Central memory CD8-positive, alpha-beta T cell (primary cell): ENCODE results near the gene INSC.

Experiments used
- ATAC-seq: fragments of 150-1000 bp; cut with Tn5 transposase; replicated peaks from 2 replicates; pipeline ENCODE4 v1.10.0; 2022; ENCODE audit warnings: mild to moderate bottlenecking, moderate FRiP score, moderate number of reproducible peaks; ENCODE audit not compliant: poor library complexity, severe bottlenecking; ENCODE audit errors: extremely low read depth
- DNase-seq, 2 donors: peaks; one replicate each; pipeline ENCODE4 v3.0.0; 2021; ENCODE audit warnings: low spot score in 2 of 2
- H3K27ac Mint-ChIP-seq: one replicate; pipeline ENCODE4 v1.8.0; 2022; ENCODE audit warnings: low read depth, mild to moderate bottlenecking, moderate library complexity, mixed read lengths
- H3K27me3 Mint-ChIP-seq: one replicate; pipeline ENCODE4 v1.8.0; 2022; ENCODE audit warnings: mixed read lengths
- H3K36me3 Mint-ChIP-seq: one replicate; pipeline ENCODE4 v1.8.0; 2022; ENCODE audit warnings: mild to moderate bottlenecking, moderate library complexity, mixed read lengths; ENCODE audit not compliant: insufficient read depth
- H3K4me1 Mint-ChIP-seq: one replicate; pipeline ENCODE4 v1.8.0; 2022; ENCODE audit warnings: mixed read lengths
- H3K4me3 Mint-ChIP-seq: one replicate; pipeline ENCODE4 v1.8.0; 2022; ENCODE audit warnings: mild to moderate bottlenecking, moderate library complexity, mixed read lengths
- H3K9me3 Mint-ChIP-seq: one replicate; pipeline ENCODE4 v1.8.0; 2022; ENCODE audit warnings: mixed read lengths

The INSC gene

DNA sequence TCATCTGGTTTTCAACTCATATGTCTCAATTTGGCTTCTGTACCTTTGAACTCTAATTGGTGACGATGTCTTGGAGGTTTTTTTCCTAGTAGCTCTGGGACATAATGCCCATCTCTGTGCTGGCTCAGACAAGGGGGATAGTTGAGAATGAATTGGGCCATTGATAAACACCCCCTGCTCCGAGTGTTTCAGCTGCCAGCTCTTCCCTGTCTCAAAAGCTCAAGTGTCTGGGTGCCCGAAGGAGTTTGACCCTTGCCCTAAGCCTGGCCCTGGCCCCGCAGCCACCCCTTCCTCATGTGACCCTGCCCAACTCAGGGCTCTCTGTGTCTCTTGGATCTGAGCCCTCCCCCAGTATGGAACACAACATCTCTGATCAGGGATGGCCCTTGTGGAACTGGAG is 3.0 kb downstream of the INSC start:
- no peak overlapping the region for H3K4me3 Mint-ChIP-seq

DNA sequence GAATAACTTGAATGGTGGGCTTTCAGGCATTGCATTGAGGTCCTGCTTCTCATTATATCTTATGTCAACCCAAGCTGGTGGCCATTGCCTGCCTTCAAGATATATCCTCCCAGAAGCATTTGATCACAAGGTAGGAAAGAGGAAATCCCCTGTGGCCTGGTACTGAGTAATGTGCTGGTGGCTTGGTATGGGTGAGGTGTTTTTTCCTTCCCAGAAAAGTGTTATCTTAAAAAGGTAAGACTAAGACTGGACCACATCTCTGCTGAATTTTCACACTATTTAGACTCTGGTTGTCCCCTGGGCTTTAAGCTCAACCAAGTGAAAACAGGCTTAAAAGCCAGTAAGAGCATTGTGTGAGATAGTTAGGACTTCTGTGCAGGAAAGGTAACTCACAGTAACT is 3.7 kb downstream of the INSC start:
- H3K36me3 Mint-ChIP-seq, result no peaks in the 10 kb centered on the region
- DNase-seq (no peak), ATAC-seq (no peak)
- H3K4me1 Mint-ChIP-seq, result peaks cover 5% of the 10 kb centered on the region
- H3K27me3 Mint-ChIP-seq, result peaks cover 85% of the 10 kb centered on the region
- H3K9me3 Mint-ChIP-seq, result no peaks in the 10 kb centered on the region
- no peak overlapping the region for H3K27ac Mint-ChIP-seq
- H3K4me3 Mint-ChIP-seq, result no peak overlapping the region

More for the DNA sequence above, 3.0 kb downstream of the INSC start:
- Mint-ChIP-seq H3K4me1 (peaks cover 10% of the 10 kb centered on the region), H3K27ac (no peak overlapping the region), H3K36me3 (no peaks in the 10 kb centered on the region), H3K27me3 (peaks cover 81% of the 10 kb centered on the region), H3K9me3 (no peaks in the 10 kb centered on the region)
- DNase-seq, result no peak
- ATAC-seq, result no peak

DNA sequence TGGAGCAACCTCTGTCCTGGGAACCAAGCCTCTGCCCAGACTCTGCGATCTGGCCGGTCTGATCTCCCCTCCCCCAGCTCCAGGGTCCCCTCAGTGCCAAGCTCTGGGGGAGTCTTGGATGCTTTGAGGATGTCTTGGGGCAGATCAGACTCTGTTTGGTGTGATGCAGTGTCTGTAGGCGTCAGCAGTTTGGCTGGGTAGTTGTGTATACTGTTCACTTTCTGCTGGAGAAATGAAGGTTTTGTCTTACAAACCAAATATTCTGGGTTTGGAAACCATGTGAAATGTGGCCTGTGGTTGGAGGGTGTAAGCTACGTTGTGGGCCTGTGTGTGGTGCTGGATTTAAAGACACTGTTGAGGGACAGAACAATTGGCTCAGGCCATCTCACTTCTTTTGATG is 4.6 kb downstream of the INSC start:
- H3K27ac Mint-ChIP-seq, result no peak overlapping the region
- H3K4me3 Mint-ChIP-seq, result no peak overlapping the region
- DNase-seq (no peak), ATAC-seq (no peak)
- H3K36me3 Mint-ChIP-seq, result no peaks in the 10 kb centered on the region
- H3K27me3 Mint-ChIP-seq, result peaks cover 86% of the 10 kb centered on the region
- H3K4me1 Mint-ChIP-seq, result no peaks in the 10 kb centered on the region
- H3K9me3 Mint-ChIP-seq, result no peaks in the 10 kb centered on the region

DNA sequence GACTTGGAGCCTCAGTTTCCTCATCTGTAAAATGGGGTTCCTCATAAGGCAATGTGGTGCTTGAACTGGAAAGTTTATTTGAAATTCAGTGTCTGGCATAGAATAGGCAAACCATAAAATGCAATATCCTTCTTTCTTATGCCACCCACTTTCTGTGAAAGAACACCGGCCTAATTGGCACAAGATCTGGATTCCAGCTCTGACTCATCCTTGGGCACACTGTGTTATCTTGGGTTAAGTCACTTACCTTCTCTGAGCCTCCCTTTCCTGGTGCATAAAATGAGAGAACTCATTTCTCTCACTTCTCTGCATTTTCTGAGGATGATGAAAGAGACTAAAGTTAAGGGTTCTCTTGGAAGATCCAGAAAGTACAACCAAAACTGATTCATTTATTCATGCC is 5.1 kb downstream of the INSC start:
- no peak for DNase-seq
- Mint-ChIP-seq H3K36me3 (no peaks in the 10 kb centered on the region), H3K27me3 (peaks cover 86% of the 10 kb centered on the region), H3K27ac (no peak overlapping the region), H3K4me3 (no peak overlapping the region), H3K9me3 (no peaks in the 10 kb centered on the region), H3K4me1 (no peaks in the 10 kb centered on the region)
- ATAC-seq, result no peak

DNA sequence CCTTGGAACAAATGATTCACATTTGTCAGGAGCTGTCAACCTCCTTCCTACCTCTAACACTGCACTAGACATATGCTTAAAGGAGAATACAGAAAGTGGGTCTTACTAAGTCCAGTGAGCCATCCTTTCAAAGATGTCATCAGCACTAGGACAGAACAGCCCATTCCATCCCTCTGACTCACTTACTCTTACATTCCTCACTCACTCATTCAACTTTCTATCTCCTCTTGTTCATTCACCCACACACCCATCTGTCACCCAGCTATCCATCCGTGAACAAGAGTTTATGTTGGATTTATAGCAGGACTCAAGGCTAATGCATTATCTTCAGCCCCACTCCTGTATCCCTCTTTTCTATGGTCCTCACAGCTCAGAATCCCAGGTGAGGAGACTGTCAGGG is 9.1 kb downstream of the INSC start:
- Mint-ChIP-seq H3K36me3 (no peaks in the 10 kb centered on the region), H3K4me1 (no peaks in the 10 kb centered on the region), H3K9me3 (no peaks in the 10 kb centered on the region), H3K27me3 (peaks cover 62% of the 10 kb centered on the region), H3K4me3 (no peak overlapping the region), H3K27ac (no peak overlapping the region)
- no peak for DNase-seq
- ATAC-seq, result no peak

DNA sequence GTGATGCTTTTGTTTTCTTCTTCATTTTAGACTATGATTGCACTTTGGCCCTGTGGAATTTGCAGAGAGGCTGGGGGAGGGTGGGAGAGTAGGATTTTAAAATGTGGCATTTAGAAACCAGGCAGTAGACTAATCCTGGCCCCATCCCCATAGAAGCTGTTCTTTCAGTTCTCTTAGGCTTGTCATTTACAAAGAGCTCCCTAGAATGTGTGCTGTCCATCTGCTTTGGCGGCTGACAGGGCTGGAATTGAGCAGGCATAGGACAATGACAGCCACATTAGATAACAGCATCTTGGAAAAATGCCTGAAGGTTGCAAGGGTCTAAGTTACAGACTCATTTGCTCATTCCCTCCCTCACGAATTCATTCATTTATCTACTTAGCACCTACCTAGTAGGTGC is 9.8 kb downstream of the INSC start:
- DNase-seq (no peak), ATAC-seq (no peak)
- H3K27me3 Mint-ChIP-seq, result peaks cover 62% of the 10 kb centered on the region
- H3K9me3 Mint-ChIP-seq, result no peaks in the 10 kb centered on the region
- H3K36me3 Mint-ChIP-seq, result no peaks in the 10 kb centered on the region
- H3K27ac Mint-ChIP-seq, result no peak overlapping the region
- H3K4me1 Mint-ChIP-seq, result no peaks in the 10 kb centered on the region
- no peak overlapping the region for H3K4me3 Mint-ChIP-seq

DNA sequence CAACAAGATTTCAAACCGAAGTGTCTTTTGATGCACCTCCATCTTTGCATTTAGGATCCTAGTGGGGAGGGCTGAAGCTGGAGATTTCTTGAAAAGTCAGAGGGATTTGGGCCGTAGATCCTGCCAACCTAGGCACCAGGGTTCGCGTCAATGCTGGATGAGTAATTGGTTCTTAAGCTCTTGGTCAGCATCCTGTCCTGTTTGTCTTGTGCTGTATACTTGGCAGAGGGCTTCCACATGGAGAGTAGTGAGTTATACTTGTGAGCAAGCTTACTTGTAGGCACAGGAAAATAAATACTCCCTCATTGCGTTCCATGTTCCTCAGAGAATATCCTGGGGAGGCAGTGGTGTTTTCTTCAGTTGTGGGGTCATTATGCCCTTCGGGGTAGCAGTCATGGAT is 12.6 kb downstream of the INSC start:
- Mint-ChIP-seq H3K27ac (no peak overlapping the region), H3K9me3 (no peaks in the 10 kb centered on the region), H3K36me3 (no peaks in the 10 kb centered on the region), H3K27me3 (peaks cover 50% of the 10 kb centered on the region), H3K4me1 (no peaks in the 10 kb centered on the region), H3K4me3 (no peak overlapping the region)
- ATAC-seq, result no peak
- no peak for DNase-seq

DNA sequence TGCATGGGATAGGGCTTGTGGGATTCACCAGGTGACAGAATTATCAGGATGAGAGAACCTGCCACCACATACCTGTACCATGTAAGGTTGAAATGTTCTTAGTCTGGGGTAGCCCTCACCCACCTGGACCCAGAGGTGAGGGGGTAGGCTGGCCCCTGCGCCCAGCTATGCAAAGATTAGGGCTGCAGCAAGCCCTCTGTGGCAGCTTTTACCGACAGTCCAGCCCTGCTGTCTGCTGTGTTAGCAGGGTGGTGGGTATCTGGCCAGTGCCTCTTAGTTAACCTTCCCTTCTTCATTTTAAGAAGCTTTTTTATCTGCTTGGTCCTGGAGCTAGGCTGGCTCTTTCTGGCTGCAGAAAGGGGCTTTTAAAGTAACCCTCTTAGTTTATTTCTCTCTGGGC is 13.9 kb downstream of the INSC start:
- no peak for DNase-seq
- Mint-ChIP-seq H3K9me3 (no peaks in the 10 kb centered on the region), H3K4me3 (no peak overlapping the region), H3K36me3 (no peaks in the 10 kb centered on the region), H3K27me3 (peaks cover 50% of the 10 kb centered on the region), H3K4me1 (no peaks in the 10 kb centered on the region), H3K27ac (no peak overlapping the region)
- ATAC-seq, result no peak

DNA sequence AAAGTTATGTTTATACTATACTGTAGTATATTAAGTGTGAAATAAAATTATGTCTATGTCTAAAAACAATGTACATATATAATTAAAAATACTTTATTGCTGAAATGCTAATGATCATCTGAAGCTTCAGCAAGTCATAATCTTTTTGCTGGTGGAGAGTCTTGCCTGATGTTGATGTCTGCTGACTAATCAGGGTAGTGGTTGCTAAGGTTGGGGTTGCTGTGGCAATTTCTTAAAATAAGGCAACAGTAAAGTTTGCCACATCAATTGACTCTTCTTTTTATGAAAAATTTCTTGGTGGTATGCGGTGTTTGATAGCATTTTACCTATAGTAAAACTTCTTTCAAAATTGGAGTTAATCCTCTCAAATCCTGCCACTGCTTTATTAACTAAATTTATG is 21.4 kb downstream of the INSC start:
- ATAC-seq, result no peak

DNA sequence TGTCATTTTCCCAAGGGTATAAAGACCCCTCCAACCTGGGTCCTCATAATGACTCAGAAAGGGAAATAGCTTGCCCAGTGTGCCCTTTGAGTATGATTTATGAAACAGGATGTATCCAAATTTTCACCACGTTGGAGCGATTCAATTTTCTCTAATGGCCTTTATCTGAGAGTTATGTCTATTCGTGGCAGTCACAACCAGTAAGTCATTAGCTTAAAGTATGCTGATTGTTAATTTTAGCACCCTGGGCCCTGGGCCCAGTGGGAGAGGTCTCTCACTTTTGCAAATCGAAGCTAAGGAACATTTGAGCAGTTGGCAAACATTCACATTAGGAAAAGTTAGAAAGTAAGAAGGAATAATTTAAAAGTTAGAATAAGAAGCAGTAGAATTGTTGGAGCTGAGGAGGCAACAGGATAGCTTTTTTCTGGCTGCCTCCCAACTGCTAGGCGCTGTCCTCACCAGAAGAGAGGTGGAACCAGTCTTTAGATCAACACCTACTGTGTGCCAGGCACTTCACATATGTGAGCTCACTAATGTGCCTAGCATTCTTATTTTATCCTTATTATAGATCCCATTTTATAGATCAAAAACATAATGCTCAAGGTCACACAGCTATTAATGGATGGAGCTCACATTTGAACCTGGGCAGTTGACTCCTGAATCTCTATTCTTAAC is 24.5 kb downstream of the INSC start:
- H3K27me3 Mint-ChIP-seq, result peaks cover 1% of the 10 kb centered on the region
- H3K27ac Mint-ChIP-seq, result no peak overlapping the region
- H3K9me3 Mint-ChIP-seq, result no peaks in the 10 kb centered on the region
- no peaks in the 10 kb centered on the region for H3K36me3 Mint-ChIP-seq
- DNase-seq (no peak), ATAC-seq (no peak)
- no peaks in the 10 kb centered on the region for H3K4me1 Mint-ChIP-seq
- no peak overlapping the region for H3K4me3 Mint-ChIP-seq

More for the DNA sequence above, 21.4 kb downstream of the INSC start:
- H3K9me3 Mint-ChIP-seq, result no peaks in the 10 kb centered on the region
- H3K4me1 Mint-ChIP-seq, result no peaks in the 10 kb centered on the region
- no peak overlapping the region for H3K4me3 Mint-ChIP-seq
- no peak overlapping the region for H3K27ac Mint-ChIP-seq
- H3K27me3 Mint-ChIP-seq, result peaks cover 22% of the 10 kb centered on the region
- H3K36me3 Mint-ChIP-seq, result no peaks in the 10 kb centered on the region
- DNase-seq, result no peak

DNA sequence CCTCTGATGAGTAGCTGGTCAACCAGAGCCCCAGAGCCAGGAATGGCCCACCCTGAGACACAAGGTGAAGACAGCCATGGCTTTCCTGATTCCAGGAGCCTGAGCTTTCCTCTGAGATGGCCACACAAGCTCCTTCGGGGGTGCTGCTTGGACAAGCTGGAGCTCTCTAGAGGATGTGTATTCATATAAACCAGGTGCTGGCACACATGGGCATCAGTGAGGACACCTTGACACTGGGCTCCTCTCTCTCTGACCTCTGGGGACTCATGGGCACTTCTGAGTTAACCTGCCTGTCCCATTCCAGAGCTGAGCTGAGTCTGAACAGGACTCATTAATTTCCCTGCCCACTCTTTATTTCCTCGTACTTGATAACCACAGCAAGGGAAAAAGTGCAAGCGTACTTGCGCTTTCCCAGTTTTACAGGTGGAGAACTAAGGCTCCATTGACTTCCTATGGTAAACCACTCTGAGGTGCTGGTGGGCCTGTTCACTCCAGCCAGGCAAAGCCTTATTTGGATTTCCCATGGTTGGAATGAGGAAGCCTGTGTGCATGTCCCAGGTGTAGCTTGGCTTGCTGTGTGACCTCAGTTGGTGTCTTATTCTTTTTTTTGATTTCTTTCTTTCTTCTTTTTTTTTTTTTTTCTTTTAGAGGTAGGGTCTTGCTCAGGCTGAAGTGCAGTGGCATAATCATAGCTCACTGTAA is 25.4 kb downstream of the INSC start:
- ATAC-seq (no peak), DNase-seq (no peak)
- no peaks in the 10 kb centered on the region for H3K27me3 Mint-ChIP-seq
- H3K9me3 Mint-ChIP-seq, result no peaks in the 10 kb centered on the region
- no peak overlapping the region for H3K27ac Mint-ChIP-seq
- no peak overlapping the region for H3K4me3 Mint-ChIP-seq
- no peaks in the 10 kb centered on the region for H3K36me3 Mint-ChIP-seq
- H3K4me1 Mint-ChIP-seq, result no peaks in the 10 kb centered on the region

DNA sequence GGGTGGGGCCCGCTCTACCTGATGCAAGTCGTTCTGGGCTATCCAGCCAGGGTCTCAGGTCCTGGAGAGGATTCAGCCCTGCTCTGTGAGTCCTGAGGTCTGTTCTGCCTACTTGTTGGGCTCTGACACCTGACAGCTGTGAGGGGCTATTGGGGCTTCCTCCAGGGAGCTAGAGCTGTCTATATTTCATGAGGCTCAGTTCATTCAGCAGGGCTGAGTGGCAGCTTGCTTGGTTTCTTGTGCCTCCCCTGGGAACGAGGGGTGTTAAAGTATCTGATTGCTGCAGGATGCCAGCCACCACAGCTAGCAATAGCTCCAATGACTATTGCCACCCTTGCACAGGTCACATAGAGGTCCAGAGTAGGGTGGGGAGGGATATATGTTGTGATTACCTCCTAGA is 26.7 kb downstream of the INSC start:
- H3K4me1 Mint-ChIP-seq, result no peaks in the 10 kb centered on the region
- ATAC-seq (no peak), DNase-seq (no peak)
- H3K36me3 Mint-ChIP-seq, result no peaks in the 10 kb centered on the region
- H3K9me3 Mint-ChIP-seq, result no peaks in the 10 kb centered on the region
- H3K4me3 Mint-ChIP-seq, result no peak overlapping the region
- H3K27ac Mint-ChIP-seq, result no peak overlapping the region
- no peaks in the 10 kb centered on the region for H3K27me3 Mint-ChIP-seq

DNA sequence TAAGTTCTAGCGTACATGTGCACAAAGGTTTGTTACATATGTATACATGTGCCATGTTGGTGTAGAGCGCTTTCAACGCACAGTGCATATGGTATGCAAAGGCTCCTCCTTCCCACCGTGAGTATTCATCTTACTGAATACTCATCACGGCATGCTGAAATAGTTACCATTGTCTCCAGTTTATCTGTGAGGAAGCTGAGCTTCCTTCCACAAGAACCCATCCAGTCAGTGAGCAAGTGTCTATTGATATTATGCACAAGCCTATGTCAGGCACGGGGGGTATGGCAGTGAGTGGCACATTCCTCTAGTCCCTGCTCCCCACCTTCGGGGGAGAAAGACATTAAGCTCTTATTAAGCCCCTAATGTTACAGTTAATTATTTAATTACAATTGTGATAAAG is 28.1 kb downstream of the INSC start:
- Mint-ChIP-seq H3K27ac (no peak overlapping the region), H3K4me1 (no peaks in the 10 kb centered on the region), H3K4me3 (no peak overlapping the region), H3K36me3 (no peaks in the 10 kb centered on the region), H3K27me3 (no peaks in the 10 kb centered on the region), H3K9me3 (no peaks in the 10 kb centered on the region)
- ATAC-seq (no peak), DNase-seq (no peak)
